Measurements from ENCODE around the gene RNLS.

- no peak for TF ChIP-seq CTCF (IDR thresholded peaks at IDR 0.05)
- TF ChIP-seq POLR2A (IDR thresholded peaks at IDR 0.05), result no peak
- no peak for TF ChIP-seq EP300 (IDR thresholded peaks at IDR 0.05)
- no peak for TF ChIP-seq POLR2AphosphoS5 (IDR thresholded peaks at IDR 0.05)
These were observed 320.4 kb downstream of the RNLS start for GRCh38 chr10:88262591-88263234.

Measured in sigmoid colon (tissue), 4 donors.